ENCODE measurements around the gene PDE11A. TPM values are rescaled to one million over a fixed set of nuclear protein-coding genes. Genes with fewer than 3 reads are reported as not detected.

The PDE11A gene
- total RNA-seq, 1 experiment from 2014 or later = 0.13 TPM

DNA sequence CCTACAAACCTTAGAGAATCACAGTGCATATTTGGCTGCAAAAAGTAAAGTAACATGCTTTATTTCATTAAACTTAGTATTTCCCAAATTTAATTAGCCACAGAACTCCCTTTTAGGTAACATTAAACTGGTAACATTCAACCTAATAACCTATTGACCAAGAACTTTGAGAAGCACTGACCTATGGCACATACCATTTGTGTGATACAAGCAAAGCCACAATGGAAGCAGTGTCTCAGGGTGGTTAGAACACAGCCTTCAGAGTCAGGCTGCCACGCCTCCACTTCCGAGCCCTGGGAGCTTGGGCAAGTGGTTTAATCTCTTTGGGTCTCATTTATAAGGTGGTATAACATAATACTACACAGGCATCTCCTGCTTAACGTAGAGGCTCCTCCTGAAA, 301.4 kb downstream of the PDE11A start:
- no peak overlapping the region for H3K4me3 Mint-ChIP-seq

More for the DNA sequence above, 301.4 kb downstream of the PDE11A start:
- H3K9ac ChIP-seq (ENCODE audit: extremely low read depth, insufficient read length, low read length) = no peak overlapping the region
- H3K4me1 Mint-ChIP-seq = peaks cover 4% of the 10 kb centered on the region in 2 experiments; a peak in 3 of 4 replicates
- H4K5ac ChIP-seq (ENCODE audit: insufficient read length, low read depth, low read length) = no peak overlapping the region
- no peaks in the 10 kb centered on the region for H3K9me3 Mint-ChIP-seq
- WGBS (ENCODE audit: extremely low coverage, insufficient read length, low lambda C conversion rate) = no CpG with 5 or more reads among the region's 3 CpGs
- H2BK15ac ChIP-seq (ENCODE audit: low read depth, low read length) = no peak overlapping the region
- H3T11ph ChIP-seq (ENCODE audit: low read length) = no peak overlapping the region
- H3K4me1 ChIP-seq (ENCODE audit: insufficient read depth, low read length) = no peaks in the 10 kb centered on the region
- DNase-seq = no peak
- TF ChIP-seq, protein P1, sequence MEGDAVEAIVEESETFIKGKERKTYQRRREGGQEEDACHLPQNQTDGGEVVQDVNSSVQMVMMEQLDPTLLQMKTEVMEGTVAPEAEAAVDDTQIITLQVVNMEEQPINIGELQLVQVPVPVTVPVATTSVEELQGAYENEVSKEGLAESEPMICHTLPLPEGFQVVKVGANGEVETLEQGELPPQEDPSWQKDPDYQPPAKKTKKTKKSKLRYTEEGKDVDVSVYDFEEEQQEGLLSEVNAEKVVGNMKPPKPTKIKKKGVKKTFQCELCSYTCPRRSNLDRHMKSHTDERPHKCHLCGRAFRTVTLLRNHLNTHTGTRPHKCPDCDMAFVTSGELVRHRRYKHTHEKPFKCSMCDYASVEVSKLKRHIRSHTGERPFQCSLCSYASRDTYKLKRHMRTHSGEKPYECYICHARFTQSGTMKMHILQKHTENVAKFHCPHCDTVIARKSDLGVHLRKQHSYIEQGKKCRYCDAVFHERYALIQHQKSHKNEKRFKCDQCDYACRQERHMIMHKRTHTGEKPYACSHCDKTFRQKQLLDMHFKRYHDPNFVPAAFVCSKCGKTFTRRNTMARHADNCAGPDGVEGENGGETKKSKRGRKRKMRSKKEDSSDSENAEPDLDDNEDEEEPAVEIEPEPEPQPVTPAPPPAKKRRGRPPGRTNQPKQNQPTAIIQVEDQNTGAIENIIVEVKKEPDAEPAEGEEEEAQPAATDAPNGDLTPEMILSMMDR (conservative IDR thresholded peaks at IDR 0.05) = no peak
- H3K23ac ChIP-seq (ENCODE audit: insufficient read length, low read depth, low read length) = no peak overlapping the region
- no peak overlapping the region for H3K56ac ChIP-seq (ENCODE audit: insufficient read length, low read depth, low read length)
- H2BK120ac ChIP-seq (ENCODE audit: low read depth, low read length, poor library complexity, severe bottlenecking) = no peak overlapping the region
- H3K79me1 ChIP-seq (ENCODE audit: insufficient read depth, low read depth, low read length, poor library complexity, severe bottlenecking) = no peaks in the 10 kb centered on the region
- H3K27me3 Mint-ChIP-seq (ENCODE audit: low read depth) = peaks cover 11% of the 10 kb centered on the region; the same call in 1 of the 2 replicates
- H3K27ac Mint-ChIP-seq = no peak overlapping the region
- H3K14ac ChIP-seq (ENCODE audit: insufficient read depth, low read length) = no peak overlapping the region
- no peaks in the 10 kb centered on the region for H3K79me2 ChIP-seq (ENCODE audit: insufficient read depth, low read length)
- no peak overlapping the region for H2BK5ac ChIP-seq (ENCODE audit: insufficient read length, low read length)
- no peak overlapping the region for H4K8ac ChIP-seq (replicated peaks; ENCODE audit: insufficient read length, low read depth, low read length)
- H2BK12ac ChIP-seq (ENCODE audit: insufficient read length, low read depth, low read length) = no peak overlapping the region
- H3K9me3 ChIP-seq (ENCODE audit: control insufficient read depth, low read depth, low read length) = no peaks in the 10 kb centered on the region
- H3K18ac ChIP-seq (ENCODE audit: insufficient read length, low read depth, low read length) = no peak overlapping the region
- no peak overlapping the region for H4K91ac ChIP-seq (ENCODE audit: insufficient read length, low read depth, low read length)
- H3K36me3 Mint-ChIP-seq (ENCODE audit: insufficient read depth in 1 of 3, low read depth in 3 of 3) = no peaks in the 10 kb centered on the region
- no peak overlapping the region for H2BK20ac ChIP-seq (ENCODE audit: low read depth, low read length, poor library complexity, severe bottlenecking)
- no peak overlapping the region for H3K4me2 ChIP-seq (ENCODE audit: insufficient read depth, insufficient read length, low read length)
- no peaks in the 10 kb centered on the region for H3K27me3 ChIP-seq (ENCODE audit: insufficient read depth, low read length)
- H4K20me1 ChIP-seq (ENCODE audit: control insufficient read depth, insufficient read depth, insufficient read length) = no peaks in the 10 kb centered on the region
- H3K27ac ChIP-seq (ENCODE audit: insufficient read length, low read depth, low read length) = no peak overlapping the region
- no peak overlapping the region for H2AK5ac ChIP-seq (ENCODE audit: insufficient read length, low read length)
- no peak overlapping the region for H2AFZ ChIP-seq (ENCODE audit: low read length)
- no peaks in the 10 kb centered on the region for H3K23me2 ChIP-seq (ENCODE audit: insufficient read length, low read depth, low read length, poor library complexity, severe bottlenecking)
- H3K4ac ChIP-seq (ENCODE audit: low read depth, low read length) = no peak overlapping the region
